ENCODE data around the gene EXOSC6.
"Not testable (repeated sequence)": the region's sequence is repeated elsewhere in the genome, so short reads cannot be mapped to it uniquely, and the experiment has no call there.

EXOSC6 gene

GRCh38 chr16:70254180-70254964 is 2.6 kb upstream of the EXOSC6 start:
- no peak for DNase-seq

DNA sequence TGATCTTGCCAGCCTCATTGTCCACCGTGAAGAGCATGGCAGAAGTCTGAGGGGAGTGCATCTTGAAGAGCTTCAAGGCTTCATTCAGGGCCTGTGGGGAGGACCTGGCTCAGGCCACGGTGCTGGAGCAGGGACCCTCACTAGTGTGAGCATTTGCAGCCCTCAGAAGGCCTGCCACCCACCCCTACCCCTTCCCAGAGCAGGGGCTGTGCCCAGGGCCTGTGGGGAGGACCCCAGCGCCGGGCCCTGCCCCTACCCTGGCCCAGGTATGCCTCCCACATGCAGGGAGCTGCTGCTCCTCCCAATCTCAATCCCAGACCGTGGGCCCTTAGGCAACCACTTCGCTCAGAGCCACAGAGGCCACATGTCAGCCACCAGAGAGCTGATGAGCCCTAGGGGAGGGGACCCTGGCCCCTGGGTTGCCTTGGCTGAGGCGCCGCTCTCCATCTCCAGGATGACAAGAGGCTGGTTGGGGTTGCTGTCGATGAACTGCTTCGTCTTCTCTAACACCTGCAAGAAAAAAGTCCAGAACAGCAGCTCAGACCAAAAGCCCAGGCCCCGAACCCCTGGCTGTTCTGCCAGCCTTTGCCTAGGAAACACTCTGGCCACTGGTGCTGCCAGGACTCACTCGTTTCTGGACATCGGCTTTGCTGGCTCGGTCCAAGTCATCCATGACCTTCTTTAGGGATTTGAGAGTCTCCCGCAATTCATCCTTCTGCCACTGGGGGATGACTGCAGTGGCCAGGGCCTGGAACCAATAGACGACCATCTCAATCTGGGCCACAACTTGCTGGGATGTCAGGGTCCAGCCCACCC is 1.8 kb upstream of the EXOSC6 start:
- DNase-seq = peak; percentile 29

GRCh38 chr16:70252355-70252988 is 732 bp upstream of the EXOSC6 start:
- no peak for DNase-seq

DNA sequence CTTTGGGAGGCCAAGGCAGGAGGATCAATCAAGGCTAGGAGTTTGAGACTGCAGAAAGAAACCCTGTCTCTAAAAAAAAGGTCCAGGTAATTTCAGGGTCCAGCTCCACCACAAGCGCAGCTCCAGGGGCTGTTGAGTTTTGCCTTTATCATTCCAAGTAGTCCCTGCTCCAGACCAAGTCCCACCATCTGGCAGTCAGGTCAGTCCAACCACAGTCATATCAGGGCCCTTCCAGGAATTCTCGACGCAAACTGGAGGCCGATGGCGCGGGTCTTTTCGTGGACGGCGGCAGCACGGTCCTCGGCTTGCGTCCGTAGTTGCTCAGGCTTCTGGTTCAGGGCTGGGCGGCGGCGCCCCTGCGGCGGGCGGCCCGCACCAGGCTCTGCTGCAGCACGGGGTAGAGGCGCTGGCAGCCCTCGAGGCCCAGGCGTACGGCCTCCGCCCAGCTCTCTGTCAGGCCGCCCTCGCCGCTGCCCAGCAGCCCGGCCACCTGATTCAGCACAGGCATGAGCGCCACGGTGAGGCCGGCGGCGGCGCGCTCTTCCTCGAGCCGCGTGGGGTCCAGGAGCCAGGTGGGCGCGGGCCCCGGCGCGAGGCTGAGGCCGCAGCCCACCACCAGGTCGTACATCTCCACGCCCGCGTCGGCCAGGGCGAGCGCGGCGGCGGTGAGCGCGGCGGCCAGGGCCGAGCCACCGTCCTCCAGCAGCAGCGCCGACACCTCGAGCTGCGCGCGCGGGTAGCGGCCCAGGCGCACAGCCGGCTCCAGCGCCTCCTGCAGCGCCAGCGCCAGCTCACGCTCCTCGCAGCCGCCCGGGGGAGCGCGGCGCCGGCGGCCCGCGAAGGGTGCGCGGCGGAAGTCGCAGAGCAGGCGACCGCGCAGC is 752 bp downstream of the EXOSC6 start:
- peak; percentile 2 for DNase-seq

GRCh38 chr16:70249697-70250096 is 2.0 kb downstream of the EXOSC6 start:
- DNase-seq = not testable (repeated sequence)

- not testable (repeated sequence) for DNase-seq
Measured at GRCh38 chr16:70238773-70239172, 13.0 kb downstream of the EXOSC6 start.

DNA sequence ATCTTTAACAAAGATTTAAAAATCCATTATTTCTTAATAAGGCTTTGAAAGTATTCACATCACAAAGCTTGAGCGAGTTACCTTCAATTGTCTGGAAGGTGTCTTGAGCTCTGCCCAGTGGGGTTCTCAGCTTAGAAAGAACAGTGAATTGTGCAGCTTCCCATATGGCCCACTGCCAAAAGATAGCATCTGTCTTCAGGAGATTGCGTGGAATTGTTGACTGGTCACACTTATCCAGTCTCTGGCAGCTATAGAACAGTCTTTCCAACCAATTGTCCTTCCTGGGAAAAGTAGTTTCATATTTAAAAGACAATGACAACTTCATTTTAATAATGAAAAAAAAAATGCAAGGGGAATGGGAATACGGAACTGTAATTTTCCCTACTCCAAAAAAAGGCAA is 19.9 kb downstream of the EXOSC6 start:
- DNase-seq = not testable (repeated sequence)

- not testable (repeated sequence) for DNase-seq
Measured at GRCh38 chr16:70226024-70226423, 25.7 kb downstream of the EXOSC6 start.

DNA sequence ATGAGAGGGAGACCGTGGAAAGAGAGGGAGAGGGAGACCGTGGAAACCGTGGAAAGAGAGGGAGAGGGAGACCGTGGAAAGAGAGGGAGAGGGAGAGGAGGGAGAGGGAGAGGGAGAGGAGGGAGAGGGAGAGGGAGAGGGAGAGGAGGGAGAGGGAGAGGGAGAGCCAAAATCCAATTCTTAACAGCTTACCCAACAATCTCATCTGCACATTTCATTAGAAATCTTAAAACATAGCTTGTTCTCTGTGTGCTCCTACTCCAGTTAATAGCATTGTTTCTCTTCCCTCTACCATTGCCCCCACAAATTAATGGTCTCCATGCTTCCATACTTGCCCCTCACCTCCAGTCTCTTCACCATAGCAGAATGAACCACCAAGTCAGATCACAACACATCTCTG is 26.3 kb downstream of the EXOSC6 start:
- not testable (repeated sequence) for DNase-seq

DNA sequence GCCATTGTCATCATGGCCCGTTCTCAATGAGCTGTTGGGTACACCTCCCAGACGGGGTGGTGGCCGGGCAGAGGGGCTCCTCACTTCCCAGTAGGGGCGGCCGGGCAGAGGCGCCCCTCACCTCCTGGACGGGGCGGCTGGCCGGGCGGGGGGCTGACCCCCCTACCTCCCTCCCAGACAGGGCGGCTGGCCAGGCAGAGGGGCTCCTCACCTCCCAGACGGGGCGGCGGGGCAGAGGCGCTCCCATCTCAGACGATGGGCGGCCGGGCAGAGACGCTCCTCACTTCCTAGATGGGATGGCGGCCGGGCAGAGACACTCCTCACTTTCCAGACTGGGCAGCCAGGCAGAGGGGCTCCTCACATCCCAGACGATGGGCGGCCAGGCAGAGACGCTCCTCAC is 27.1 kb downstream of the EXOSC6 start:
- not testable (repeated sequence) for DNase-seq

DNA sequence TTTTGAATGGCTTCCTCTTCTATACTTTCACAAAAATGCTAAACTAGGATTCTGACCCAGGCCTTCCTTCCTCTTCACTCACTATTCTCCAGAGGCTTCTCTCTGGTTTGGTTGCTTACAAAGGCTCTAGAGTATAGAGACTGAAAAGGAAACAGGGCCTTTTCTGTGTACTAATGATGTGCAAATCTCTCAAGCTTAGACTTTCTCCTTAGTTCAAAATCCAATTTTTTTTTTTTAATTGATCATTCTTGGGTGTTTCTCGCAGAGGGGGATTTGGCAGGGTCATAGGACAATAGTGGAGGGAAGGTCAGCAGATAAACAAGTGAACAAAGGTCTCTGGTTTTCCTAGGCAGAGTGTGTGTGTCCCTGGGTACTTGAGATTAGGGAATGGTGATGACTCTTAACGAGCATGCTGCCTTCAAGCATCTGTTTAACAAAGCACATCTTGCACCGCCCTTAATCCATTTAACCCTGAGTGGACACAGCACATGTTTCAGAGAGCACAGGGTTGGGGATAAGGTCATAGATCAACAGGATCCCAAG is 27.7 kb downstream of the EXOSC6 start:
- not testable (repeated sequence) for DNase-seq

DNA sequence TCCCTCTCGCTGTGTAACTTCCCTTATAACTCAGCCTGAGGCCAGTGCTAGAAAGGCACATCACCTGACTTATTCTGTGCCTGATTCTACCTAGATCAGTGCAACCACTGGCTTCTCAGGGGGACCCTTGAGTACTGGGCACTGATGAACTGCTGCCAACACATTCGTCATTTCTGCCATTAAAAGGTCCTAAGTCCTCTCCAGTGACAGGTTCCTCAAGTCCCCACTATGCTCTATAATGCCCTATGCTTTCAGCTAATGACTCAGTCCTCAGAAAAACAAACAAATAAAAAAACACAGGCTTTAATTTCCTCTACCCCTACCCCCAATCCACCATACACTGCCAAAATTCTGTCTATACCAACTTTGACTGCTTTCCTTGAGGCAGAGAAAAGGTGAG is 28.5 kb downstream of the EXOSC6 start:
- not testable (repeated sequence) for DNase-seq

DNA sequence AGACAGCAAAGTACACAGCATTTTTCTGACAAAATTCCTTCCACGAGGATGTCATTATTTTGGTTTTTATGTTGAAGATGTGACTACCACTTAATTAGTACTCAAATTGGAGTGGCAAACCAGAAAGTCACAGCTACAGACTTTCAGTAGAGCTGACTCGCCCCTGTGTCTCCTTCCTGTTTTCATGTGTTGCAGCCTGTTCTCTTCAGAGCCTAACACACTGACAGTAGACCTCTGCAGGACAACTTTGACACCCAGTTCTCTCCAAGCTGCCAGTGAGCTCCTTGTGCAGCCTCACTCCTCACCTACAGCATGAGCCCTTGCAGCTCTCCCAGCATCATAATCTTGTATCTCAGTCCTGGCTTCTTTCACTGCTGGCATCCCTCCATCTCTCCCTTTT is 29.2 kb downstream of the EXOSC6 start:
- DNase-seq = not testable (repeated sequence)

- not testable (repeated sequence) for DNase-seq
Measured at GRCh38 chr16:70218586-70218985, 33.2 kb downstream of the EXOSC6 start.

DNA sequence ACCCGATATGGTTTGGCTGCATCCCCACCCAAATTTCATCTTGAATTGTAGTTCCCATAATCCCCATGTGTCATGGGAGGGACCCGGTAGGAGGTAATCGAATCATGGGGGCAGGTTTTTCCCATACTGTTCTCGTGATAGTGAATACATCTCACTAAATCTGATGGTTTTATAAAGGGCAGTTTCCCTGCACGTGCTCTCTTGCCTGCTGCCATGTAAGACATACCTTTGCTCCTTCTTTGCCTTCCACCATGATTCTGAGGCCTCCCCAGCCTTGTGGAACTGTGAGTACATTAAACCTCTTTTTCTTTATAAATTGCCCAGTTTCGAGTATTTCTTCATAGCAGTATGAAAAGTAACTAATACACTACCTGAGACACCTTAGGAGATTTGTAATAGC is 45.4 kb downstream of the EXOSC6 start:
- not testable (repeated sequence) for DNase-seq

DNA sequence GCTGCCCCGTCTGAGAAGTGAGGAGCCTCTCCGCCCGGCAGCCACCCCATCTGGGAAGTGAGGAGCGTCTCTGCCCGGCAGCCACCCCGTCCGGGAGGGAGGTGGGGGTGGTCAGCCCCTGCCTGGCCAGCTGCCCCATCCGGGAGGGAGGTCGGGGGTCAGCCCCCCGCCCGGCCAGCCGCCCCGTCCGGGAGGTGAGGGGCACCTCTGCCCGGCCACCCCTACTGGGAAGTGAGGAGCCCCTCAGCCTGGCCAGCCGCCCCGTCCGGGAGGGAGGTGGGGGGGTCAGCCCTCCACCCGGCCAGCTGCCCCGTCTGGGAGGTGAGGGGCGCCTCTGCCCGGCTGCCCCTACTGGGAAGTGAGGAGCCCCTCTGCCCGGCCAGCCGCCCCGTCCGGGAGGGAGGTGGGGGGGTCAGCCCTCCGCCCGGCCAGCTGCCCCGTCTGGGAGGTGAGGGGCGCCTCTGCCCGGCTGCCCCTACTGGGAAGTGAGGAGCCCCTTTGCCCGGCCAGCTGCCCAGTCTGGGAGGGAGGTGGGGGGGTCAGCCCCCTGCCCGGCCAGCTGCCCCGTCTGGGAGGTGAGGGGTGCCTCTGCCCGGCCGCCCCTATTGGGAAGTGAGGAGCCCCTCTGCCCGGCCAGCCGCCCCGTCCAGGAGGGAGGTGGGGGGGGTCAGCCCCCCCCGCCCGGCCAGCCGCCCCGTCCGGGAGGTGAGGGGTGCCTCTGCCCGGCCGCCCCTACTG is 46.9 kb downstream of the EXOSC6 start:
- DNase-seq = not testable (repeated sequence)

- not testable (repeated sequence) for DNase-seq
Measured at GRCh38 chr16:70204010-70204409, 47.7 kb downstream of the EXOSC6 start.

DNA sequence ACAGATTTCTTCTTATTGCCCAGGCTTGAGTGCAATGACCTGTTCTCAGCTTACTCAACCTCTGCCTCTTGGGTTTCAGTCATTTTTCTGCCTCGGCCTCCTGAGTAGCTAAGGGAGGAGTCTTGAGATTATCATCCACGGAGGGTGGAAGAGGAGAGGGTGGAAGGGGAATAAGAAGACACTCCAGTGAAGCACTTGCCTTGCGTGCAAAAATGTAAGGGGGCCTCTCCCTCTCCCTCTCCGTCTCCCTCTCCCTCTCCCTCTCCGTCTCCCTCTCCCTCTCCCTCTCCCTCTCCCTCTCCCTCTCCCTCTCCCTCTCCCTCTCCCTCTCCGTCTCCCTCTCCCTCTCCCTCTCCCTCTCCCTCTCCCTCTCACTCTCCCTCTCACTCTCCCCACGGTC is 48.2 kb downstream of the EXOSC6 start:
- not testable (repeated sequence) for DNase-seq

DNA sequence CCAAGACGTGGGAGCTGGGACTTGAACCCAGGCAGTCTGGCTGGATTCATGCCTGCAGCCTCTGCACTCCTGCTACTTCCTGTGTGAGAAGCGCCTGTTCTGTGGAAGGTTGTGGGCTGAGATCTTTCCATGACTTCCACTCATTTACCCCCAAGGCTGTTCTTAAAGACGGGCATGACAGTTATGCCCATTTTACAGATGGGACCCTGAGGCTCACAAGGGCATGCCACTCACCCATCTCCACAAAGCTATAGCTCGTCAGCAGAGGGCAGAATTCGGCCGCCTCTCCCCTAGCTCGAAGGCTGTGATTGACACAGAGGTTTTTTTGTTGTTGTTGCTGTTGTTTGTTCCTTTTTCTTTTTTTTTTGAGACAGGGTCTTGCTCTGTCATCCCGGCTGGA is 51.7 kb downstream of the EXOSC6 start:
- DNase-seq = not testable (repeated sequence)

DNA sequence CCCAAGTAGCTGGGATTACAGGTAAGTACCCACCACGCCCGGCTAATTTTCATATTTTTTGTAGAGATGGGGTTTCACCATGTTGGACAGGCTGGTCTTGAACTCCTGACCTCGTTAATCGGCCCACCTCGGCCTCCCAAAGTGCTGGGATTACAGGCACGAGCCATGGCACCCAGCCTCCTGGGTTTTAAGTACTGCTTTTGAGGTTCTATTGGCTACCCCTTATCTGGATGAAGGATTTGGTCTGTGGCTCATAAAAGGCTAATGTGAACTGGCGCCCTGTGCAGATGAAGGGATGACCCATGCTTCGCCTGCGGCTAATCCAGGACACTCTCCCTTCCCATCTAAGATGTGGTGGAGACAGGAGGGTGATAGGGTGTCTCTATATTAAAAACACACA is 52.6 kb downstream of the EXOSC6 start:
- DNase-seq = not testable (repeated sequence)

DNA sequence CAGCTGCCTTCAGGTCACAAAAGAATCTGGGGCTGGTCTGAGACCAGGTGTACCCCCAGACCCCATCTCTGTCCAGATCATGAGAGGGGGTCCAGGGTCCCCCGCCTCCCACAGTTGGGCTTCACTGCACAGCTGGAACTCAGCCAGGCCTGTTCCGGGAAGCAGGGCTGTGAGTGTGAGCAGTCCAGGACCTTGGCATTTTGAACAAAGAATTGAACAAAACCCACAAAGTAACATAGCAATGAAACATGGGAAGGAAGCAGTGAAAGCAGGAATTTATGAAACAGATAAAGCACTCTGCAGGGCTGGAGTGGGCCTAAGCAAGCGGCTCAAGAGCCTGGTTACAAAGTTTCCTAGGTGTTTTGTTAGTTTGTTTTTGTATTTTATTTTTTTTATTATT is 53.1 kb downstream of the EXOSC6 start:
- DNase-seq = not testable (repeated sequence)
